ENCODE data around the gene PDE3B.

The PDE3B gene

GRCh38 chr11:14768526-14769188 is 125.1 kb downstream of the PDE3B start:
- Histone ChIP-seq H4K91ac (ENCODE audit: low read depth, low read length) (no peak overlapping the region), H2BK12ac (ENCODE audit: low read length) (no peak overlapping the region), H3K36me3 (ENCODE audit: control insufficient read depth in 1 of 2, insufficient read depth in 2 of 2, low read length in 2 of 2) (no peaks in the 10 kb centered on the region), H3K27me3 (ENCODE audit: insufficient read depth, low read length) (no peaks in the 10 kb centered on the region), H2BK5ac (ENCODE audit: low read depth, low read length, poor library complexity) (no peak overlapping the region), H2AFZ (ENCODE audit: insufficient read depth, low read length, poor library complexity) (no peak overlapping the region), H4K12ac (ENCODE audit: low read depth, low read length) (no peak overlapping the region), H3K9ac (ENCODE audit: low read length) (no peak overlapping the region), H2AK5ac (ENCODE audit: low read length) (no peak overlapping the region), H3K4me2 (ENCODE audit: low read length) (no peak overlapping the region), H3K4ac (ENCODE audit: low read depth, low read length) (no peak overlapping the region), H4K8ac (ENCODE audit: low read depth, low read length) (no peak overlapping the region), H3K18ac (ENCODE audit: low read length) (no peak overlapping the region), H3K4me3 (ENCODE audit: low read depth, low read length) (no peak overlapping the region), H2BK120ac (ENCODE audit: insufficient read depth, low read length, poor library complexity) (no peak overlapping the region), H3K79me2 (ENCODE audit: control insufficient read depth, insufficient read depth, low read length, poor library complexity) (no peaks in the 10 kb centered on the region), H3K4me1 (ENCODE audit: control insufficient read depth in 1 of 2, insufficient read depth in 2 of 2, low read length in 2 of 2) (no peaks in the 10 kb centered on the region), H3K14ac (ENCODE audit: low read length) (no peak overlapping the region), H3K23ac (ENCODE audit: low read length) (no peak overlapping the region), H3K79me1 (ENCODE audit: low read length) (no peaks in the 10 kb centered on the region), H3K9me3 (ENCODE audit: insufficient read depth, low read depth, low read length) (no peaks in the 10 kb centered on the region), H3K27ac (ENCODE audit: low read depth, low read length) (no peak overlapping the region)
- WGBS (ENCODE audit: extremely low coverage, insufficient coverage, insufficient read length), result no CpG with 5 or more reads among the region's 2 CpGs
- DNase-seq, result no peak

DNA sequence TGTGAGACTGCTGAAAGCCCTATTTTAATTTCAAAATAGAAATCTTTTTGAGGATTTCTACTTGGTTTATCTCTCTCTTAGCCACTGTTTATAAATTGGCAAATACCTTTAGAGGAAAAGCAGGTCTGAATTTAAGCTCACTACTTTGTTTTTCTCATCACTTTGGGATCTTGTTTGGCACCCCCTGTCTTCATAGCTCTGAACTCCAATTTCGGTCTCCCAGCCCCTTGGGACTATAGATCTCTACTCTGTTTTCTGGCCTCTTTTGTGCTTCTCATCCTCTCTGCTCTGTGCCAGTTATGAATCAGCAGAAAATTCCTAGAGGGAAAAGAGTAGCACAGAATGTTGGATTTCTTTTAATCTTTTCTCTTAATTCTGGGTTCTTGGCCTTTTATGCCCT is 130.2 kb downstream of the PDE3B start:
- Histone ChIP-seq H2BK5ac (ENCODE audit: low read depth, low read length, poor library complexity) (no peak overlapping the region), H3K27ac (ENCODE audit: low read depth, low read length) (no peak overlapping the region), H4K91ac (ENCODE audit: low read depth, low read length) (no peak overlapping the region), H3K36me3 (ENCODE audit: control insufficient read depth in 1 of 2, insufficient read depth in 2 of 2, low read length in 2 of 2) (peaks cover 1 to 2% of the 10 kb centered on the region in 2 experiments), H3K79me2 (ENCODE audit: control insufficient read depth, insufficient read depth, low read length, poor library complexity) (no peaks in the 10 kb centered on the region), H3K4me2 (ENCODE audit: low read length) (no peak overlapping the region), H4K8ac (ENCODE audit: low read depth, low read length) (no peak overlapping the region), H2AFZ (ENCODE audit: insufficient read depth, low read length, poor library complexity) (no peak overlapping the region), H3K9ac (ENCODE audit: low read length) (no peak overlapping the region), H3K4me3 (ENCODE audit: low read depth, low read length) (no peak overlapping the region), H3K9me3 (ENCODE audit: insufficient read depth, low read depth, low read length) (no peaks in the 10 kb centered on the region), H3K18ac (ENCODE audit: low read length) (no peak overlapping the region), H3K79me1 (ENCODE audit: low read length) (no peaks in the 10 kb centered on the region), H3K4me1 (ENCODE audit: control insufficient read depth in 1 of 2, insufficient read depth in 2 of 2, low read length in 2 of 2) (no peaks in the 10 kb centered on the region), H2AK5ac (ENCODE audit: low read length) (no peak overlapping the region), H3K27me3 (ENCODE audit: insufficient read depth, low read length) (no peaks in the 10 kb centered on the region), H3K14ac (ENCODE audit: low read length) (no peak overlapping the region), H3K4ac (ENCODE audit: low read depth, low read length) (no peak overlapping the region), H2BK12ac (ENCODE audit: low read length) (no peak overlapping the region), H2BK120ac (ENCODE audit: insufficient read depth, low read length, poor library complexity) (no peak overlapping the region), H3K23ac (ENCODE audit: low read length) (no peak overlapping the region), H4K12ac (ENCODE audit: low read depth, low read length) (no peak overlapping the region)
- no CpG with 5 or more reads among the region's 1 CpG for WGBS (ENCODE audit: extremely low coverage, insufficient coverage, insufficient read length)
- no peak for DNase-seq

- Histone ChIP-seq H3K23ac (ENCODE audit: low read length) (no peak overlapping the region), H3K79me1 (ENCODE audit: low read length) (no peaks in the 10 kb centered on the region), H3K4me3 (ENCODE audit: low read depth, low read length) (no peak overlapping the region), H2AFZ (ENCODE audit: insufficient read depth, low read length, poor library complexity) (no peak overlapping the region), H3K18ac (ENCODE audit: low read length) (no peak overlapping the region), H4K91ac (ENCODE audit: low read depth, low read length) (no peak overlapping the region), H3K4ac (ENCODE audit: low read depth, low read length) (no peak overlapping the region), H4K12ac (ENCODE audit: low read depth, low read length) (no peak overlapping the region), H3K9me3 (ENCODE audit: insufficient read depth, low read depth, low read length) (no peaks in the 10 kb centered on the region), H3K4me2 (ENCODE audit: low read length) (no peak overlapping the region), H3K4me1 (ENCODE audit: control insufficient read depth in 1 of 2, insufficient read depth in 2 of 2, low read length in 2 of 2) (no peaks in the 10 kb centered on the region), H4K8ac (ENCODE audit: low read depth, low read length) (no peak overlapping the region), H3K14ac (ENCODE audit: low read length) (no peak overlapping the region), H3K79me2 (ENCODE audit: control insufficient read depth, insufficient read depth, low read length, poor library complexity) (no peaks in the 10 kb centered on the region), H2BK12ac (ENCODE audit: low read length) (no peak overlapping the region), H3K36me3 (ENCODE audit: control insufficient read depth in 1 of 2, insufficient read depth in 2 of 2, low read length in 2 of 2) (peaks cover 1 to 2% of the 10 kb centered on the region in 2 experiments), H2BK5ac (ENCODE audit: low read depth, low read length, poor library complexity) (no peak overlapping the region), H3K27me3 (ENCODE audit: insufficient read depth, low read length) (no peaks in the 10 kb centered on the region), H3K27ac (ENCODE audit: low read depth, low read length) (no peak overlapping the region), H2BK120ac (ENCODE audit: insufficient read depth, low read length, poor library complexity) (no peak overlapping the region), H3K9ac (ENCODE audit: low read length) (no peak overlapping the region), H2AK5ac (ENCODE audit: low read length) (no peak overlapping the region)
- WGBS (ENCODE audit: extremely low coverage, insufficient coverage, insufficient read length), result no CpG with 5 or more reads among the region's 3 CpGs
- no peak for DNase-seq
Measured at GRCh38 chr11:14774721-14775120, 131.1 kb downstream of the PDE3B start.

DNA sequence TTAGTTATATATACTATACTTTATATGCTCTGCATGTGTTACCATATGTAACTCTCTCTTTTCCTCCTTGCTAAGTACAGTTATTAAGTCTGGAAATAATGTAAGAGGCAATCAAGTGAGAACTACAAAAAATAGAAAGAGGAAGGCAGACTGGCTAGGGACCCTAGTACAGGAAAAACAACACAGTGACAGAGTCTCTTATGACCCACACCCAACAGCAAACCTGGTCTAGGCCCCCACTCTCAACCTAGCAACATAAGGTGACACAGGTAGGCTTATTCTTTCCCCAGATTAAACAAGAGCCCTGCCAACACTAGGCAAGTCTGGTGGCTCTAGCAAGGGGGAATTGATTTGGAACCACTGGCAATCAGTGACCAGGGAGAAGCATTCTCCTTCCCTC is 132.3 kb downstream of the PDE3B start:
- DNase-seq, result no peak
- Histone ChIP-seq H3K79me1 (ENCODE audit: low read length) (no peaks in the 10 kb centered on the region), H3K79me2 (ENCODE audit: control insufficient read depth, insufficient read depth, low read length, poor library complexity) (no peaks in the 10 kb centered on the region), H3K9ac (ENCODE audit: low read length) (no peak overlapping the region), H2BK12ac (ENCODE audit: low read length) (no peak overlapping the region), H4K8ac (ENCODE audit: low read depth, low read length) (no peak overlapping the region), H3K4me2 (ENCODE audit: low read length) (no peak overlapping the region), H2AFZ (ENCODE audit: insufficient read depth, low read length, poor library complexity) (no peak overlapping the region), H2BK5ac (ENCODE audit: low read depth, low read length, poor library complexity) (no peak overlapping the region), H4K91ac (ENCODE audit: low read depth, low read length) (no peak overlapping the region), H3K27ac (ENCODE audit: low read depth, low read length) (no peak overlapping the region), H3K36me3 (ENCODE audit: control insufficient read depth in 1 of 2, insufficient read depth in 2 of 2, low read length in 2 of 2) (peaks cover 1 to 2% of the 10 kb centered on the region in 2 experiments), H3K4me3 (ENCODE audit: low read depth, low read length) (no peak overlapping the region), H3K4me1 (ENCODE audit: control insufficient read depth in 1 of 2, insufficient read depth in 2 of 2, low read length in 2 of 2) (no peaks in the 10 kb centered on the region), H3K14ac (ENCODE audit: low read length) (no peak overlapping the region), H3K9me3 (ENCODE audit: insufficient read depth, low read depth, low read length) (no peaks in the 10 kb centered on the region), H3K18ac (ENCODE audit: low read length) (no peak overlapping the region), H2AK5ac (ENCODE audit: low read length) (no peak overlapping the region), H2BK120ac (ENCODE audit: insufficient read depth, low read length, poor library complexity) (no peak overlapping the region), H3K4ac (ENCODE audit: low read depth, low read length) (no peak overlapping the region), H3K23ac (ENCODE audit: low read length) (no peak overlapping the region), H3K27me3 (ENCODE audit: insufficient read depth, low read length) (no peaks in the 10 kb centered on the region), H4K12ac (ENCODE audit: low read depth, low read length) (no peak overlapping the region)

All from trophoblast cell (in vitro differentiated cells and primary cell).